Esophagus muscularis mucosa (tissue), 4 donors: ENCODE results near the gene SMIM43. TPM values are rescaled to one million over a fixed set of nuclear protein-coding genes. Genes with fewer than 3 reads are reported as not detected.

Source experiments
- DNase-seq: peaks from one replicate; pipeline ENCODE4 v3.0.0-alpha.2; 2017; ENCODE audit errors: extremely low spot score
- H3K27ac ChIP-seq, 4 donors: fragments of 200-600 bp; sonication (generic); replicated peaks in 1 of 4; 1 replicate in 3 of 4; 2 replicates in 1 of 4; pipeline ENCODE4 v1.5.1; 2016 to 2019; ENCODE audit warnings: mild to moderate bottlenecking in 1 of 4
- H3K27me3 ChIP-seq, 4 donors: fragments of 200-600 bp; sonication (generic); one replicate each; pipeline versions ENCODE4 v1.5.1 to v1.6.0; 2016 to 2019
- H3K36me3 ChIP-seq, 4 donors: fragments of 200-600 bp; sonication (generic); one replicate each; pipeline ENCODE4 v1.5.1; 2016 to 2019
- H3K4me1 ChIP-seq, 4 donors: fragments of 200-600 bp; sonication (generic); one replicate each; pipeline ENCODE4 v1.5.1; 2016 to 2019
- H3K4me3 ChIP-seq, 4 donors: fragments of 200-600 bp; sonication (generic); 1 replicate in 2 of 4; 2 replicates in 2 of 4; pipeline ENCODE4 v1.5.1; 2016 to 2019; ENCODE audit warnings: mild to moderate bottlenecking in 4 of 4, moderate library complexity in 1 of 4
- H3K9me3 ChIP-seq, 4 donors: fragments of 200-600 bp; sonication (generic); 1 replicate in 3 of 4; 2 replicates in 1 of 4; pipeline ENCODE4 v1.5.1; 2016 to 2019
- EP300 ChIP-seq: sonication (generic); formaldehyde crosslinking; IDR thresholded peaks from one replicate; pipeline ENCODE4 v1.6.1; 2017; ENCODE audit warnings: antibody characterized with exemption
- POLR2A ChIP-seq: fragments of 450-650 bp; IDR thresholded peaks from one replicate; pipeline ENCODE4 v1.6.1; 2017; ENCODE audit warnings: antibody characterized with exemption, moderate library complexity, mild to moderate bottlenecking, low read depth
- POLR2AphosphoS5 ChIP-seq, 2 donors: sonication (generic); formaldehyde crosslinking; IDR thresholded peaks; one replicate each; pipeline ENCODE4 v1.6.1; 2017; ENCODE audit warnings: antibody characterized with exemption in 2 of 2
- WGBS: methylation state at CpG from one replicate; pipeline ENCODE4 v1.1.5; 2018; 5-methylcytosine and 5-hydroxymethylcytosine counted together
- intact Hi-C: fragments of 100-400 bp; cut with DNase I; formaldehyde crosslinking; loops from one replicate; pipeline ENCODE4 v1.15.1; 2023
- total RNA-seq, 4 donors: library from RNA; depleted of rRNA; stranded (reverse); fragments of >200 nt; gene quantifications; one replicate each; pipeline versions ENCODE4 v1.1.0 to v1.2.1, GENCODE V29; 2016
- TF ChIP-seq, protein P1 (sequence below), 3 experiments: fragments of 200-600 bp in 2 of 3; fragments of 450-650 bp in 1 of 3; sonication (generic) in 2 of 3; IDR thresholded peaks; one replicate each; pipeline ENCODE4 v1.5.1; 2017 to 2019; ENCODE audit warnings: antibody characterized with exemption in 3 of 3, mild to moderate bottlenecking in 2 of 3, moderate library complexity in 1 of 3

The SMIM43 gene
- total RNA-seq, 4 donors from 2014 or later: 0.46 to 1.2 (median 0.66) TPM

DNA sequence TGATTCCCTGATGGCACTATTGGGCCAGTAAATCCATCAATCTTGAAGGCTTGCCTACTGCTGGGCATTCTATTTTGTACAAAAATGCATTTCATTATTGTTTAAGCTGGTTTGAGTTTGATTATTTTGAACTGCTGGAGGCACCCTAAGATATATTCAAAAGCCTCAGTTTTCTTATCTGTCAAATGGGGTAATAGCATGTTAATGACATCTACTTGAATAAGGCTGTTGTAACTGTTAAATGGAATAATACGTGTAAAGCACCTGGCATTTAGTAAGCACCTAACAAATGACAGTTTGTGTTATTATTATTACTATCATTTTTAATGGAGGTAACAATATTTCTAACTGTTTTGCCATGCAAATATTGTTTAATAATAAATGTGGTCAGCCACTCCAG lies 6.9 kb upstream of the SMIM43 start:
- DNase-seq: no peak
- TF ChIP-seq POLR2A (no peak), POLR2AphosphoS5 (IDR thresholded peaks at IDR 0.05) (no peak), EP300 (no peak)
- TF ChIP-seq, protein P1, sequence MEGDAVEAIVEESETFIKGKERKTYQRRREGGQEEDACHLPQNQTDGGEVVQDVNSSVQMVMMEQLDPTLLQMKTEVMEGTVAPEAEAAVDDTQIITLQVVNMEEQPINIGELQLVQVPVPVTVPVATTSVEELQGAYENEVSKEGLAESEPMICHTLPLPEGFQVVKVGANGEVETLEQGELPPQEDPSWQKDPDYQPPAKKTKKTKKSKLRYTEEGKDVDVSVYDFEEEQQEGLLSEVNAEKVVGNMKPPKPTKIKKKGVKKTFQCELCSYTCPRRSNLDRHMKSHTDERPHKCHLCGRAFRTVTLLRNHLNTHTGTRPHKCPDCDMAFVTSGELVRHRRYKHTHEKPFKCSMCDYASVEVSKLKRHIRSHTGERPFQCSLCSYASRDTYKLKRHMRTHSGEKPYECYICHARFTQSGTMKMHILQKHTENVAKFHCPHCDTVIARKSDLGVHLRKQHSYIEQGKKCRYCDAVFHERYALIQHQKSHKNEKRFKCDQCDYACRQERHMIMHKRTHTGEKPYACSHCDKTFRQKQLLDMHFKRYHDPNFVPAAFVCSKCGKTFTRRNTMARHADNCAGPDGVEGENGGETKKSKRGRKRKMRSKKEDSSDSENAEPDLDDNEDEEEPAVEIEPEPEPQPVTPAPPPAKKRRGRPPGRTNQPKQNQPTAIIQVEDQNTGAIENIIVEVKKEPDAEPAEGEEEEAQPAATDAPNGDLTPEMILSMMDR (IDR thresholded peaks at IDR 0.05): no peak
- peaks cover 0 to 3% (median 0%) of the 10 kb centered on the region in 4 donors for H3K27me3 ChIP-seq
- no peaks in the 10 kb centered on the region for H3K36me3 ChIP-seq
- no peaks in the 10 kb centered on the region for H3K4me1 ChIP-seq
- no peaks in the 10 kb centered on the region for H3K9me3 ChIP-seq
- 95% methylated on average over 1 of the region's 1 CpG for WGBS
- intact Hi-C loops: no loop called here
- no peak overlapping the region for H3K4me3 ChIP-seq
- no peak overlapping the region for H3K27ac ChIP-seq

GRCh38 chr4:121769341-121769740 lies 4.4 kb upstream of the SMIM43 start:
- H3K36me3 ChIP-seq: no peaks in the 10 kb centered on the region
- H3K9me3 ChIP-seq: no peaks in the 10 kb centered on the region
- intact Hi-C loops: no loop called here
- peaks cover 5 to 12% (median 10%) of the 10 kb centered on the region in 4 donors for H3K4me1 ChIP-seq
- 87% methylated on average over 2 of the region's 2 CpGs for WGBS
- H3K27me3 ChIP-seq: peaks cover 0 to 26% (median 9%) of the 10 kb centered on the region in 4 donors
- TF ChIP-seq POLR2AphosphoS5 (IDR thresholded peaks at IDR 0.05) (no peak), EP300 (no peak), POLR2A (no peak)
- TF ChIP-seq, protein P1 (IDR thresholded peaks at IDR 0.05): no peak
- no peak overlapping the region for H3K27ac ChIP-seq
- no peak overlapping the region for H3K4me3 ChIP-seq
- DNase-seq: no peak

- intact Hi-C loops: no loop called here
- Histone ChIP-seq H3K27me3 (peaks cover 0 to 40% (median 10%) of the 10 kb centered on the region in 4 donors), H3K9me3 (no peaks in the 10 kb centered on the region), H3K27ac (no peak overlapping the region), H3K4me1 (peaks cover 5 to 12% (median 10%) of the 10 kb centered on the region in 4 donors), H3K4me3 (no peak overlapping the region), H3K36me3 (no peaks in the 10 kb centered on the region)
- WGBS: 95% methylated on average over 4 of the region's 4 CpGs
- DNase-seq: no peak
- TF ChIP-seq, protein P1 (IDR thresholded peaks at IDR 0.05): no peak
- no peak for TF ChIP-seq POLR2A
- no peak for TF ChIP-seq POLR2AphosphoS5 (IDR thresholded peaks at IDR 0.05)
- no peak for TF ChIP-seq EP300
These were observed 2.2 kb upstream of the SMIM43 start for GRCh38 chr4:121767166-121767565.

DNA sequence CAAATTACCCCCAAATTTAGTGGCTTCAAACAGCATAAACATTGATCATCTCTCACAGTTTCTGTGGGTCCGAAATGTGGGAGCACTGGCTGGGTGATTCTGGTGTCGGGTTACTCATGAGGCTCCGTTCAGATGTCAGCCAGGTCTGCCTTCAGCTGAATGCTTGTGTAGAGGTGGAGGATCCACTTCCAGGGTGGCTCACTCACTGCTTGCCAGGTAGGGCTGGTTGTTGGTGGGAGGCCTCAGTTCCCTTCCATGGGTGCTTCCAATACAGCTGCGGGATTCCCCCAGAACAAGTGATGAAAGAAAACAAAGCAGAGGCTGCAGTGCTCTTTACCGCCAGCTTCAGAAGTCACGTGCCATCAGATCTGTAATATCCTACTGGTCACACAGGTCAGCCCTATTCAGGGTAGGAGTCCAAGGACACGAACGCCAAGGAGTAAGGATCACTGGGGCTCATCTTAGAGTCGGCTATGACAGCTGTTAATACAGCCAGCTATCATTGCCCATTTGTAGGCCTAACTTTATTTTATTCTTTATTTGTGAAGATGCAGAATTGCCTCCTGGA lies 1.1 kb upstream of the SMIM43 start:
- intact Hi-C loops: no loop called here
- Histone ChIP-seq H3K9me3 (no peaks in the 10 kb centered on the region), H3K27ac (no peak overlapping the region), H3K4me1 (peaks cover 5 to 12% (median 10%) of the 10 kb centered on the region in 4 donors), H3K36me3 (no peaks in the 10 kb centered on the region), H3K4me3 (no peak overlapping the region), H3K27me3 (peaks cover 0 to 48% (median 10%) of the 10 kb centered on the region in 4 donors)
- 98% methylated on average over 9 of the region's 9 CpGs for WGBS
- TF ChIP-seq, protein P1 (IDR thresholded peaks at IDR 0.05): no peak
- TF ChIP-seq EP300 (no peak), POLR2AphosphoS5 (IDR thresholded peaks at IDR 0.05) (no peak), POLR2A (no peak)
- no peak for DNase-seq

GRCh38 chr4:121765368-121765705 lies 373 bp upstream of the SMIM43 start:
- Histone ChIP-seq H3K4me3 (peak overlapping the region; percentile 42 to 54 (median 47)), H3K27me3 (peaks cover 0 to 48% (median 10%) of the 10 kb centered on the region in 4 donors), H3K4me1 (peaks cover 5 to 12% (median 10%) of the 10 kb centered on the region in 4 donors), H3K27ac (peak overlapping the region in 1 of 4 donors; percentile 6), H3K36me3 (no peaks in the 10 kb centered on the region), H3K9me3 (no peaks in the 10 kb centered on the region)
- DNase-seq: no peak
- 61% methylated on average over 7 of the region's 16 CpGs for WGBS
- intact Hi-C loops: no loop called here
- TF ChIP-seq EP300 (no peak), POLR2AphosphoS5 (IDR thresholded peaks at IDR 0.05) (no peak), POLR2A (no peak)
- TF ChIP-seq, protein P1 (IDR thresholded peaks at IDR 0.05): no peak
